Measurements from ENCODE around the gene PIK3CB. TPM values are rescaled to one million over a fixed set of nuclear protein-coding genes. Genes with fewer than 3 reads are reported as not detected.
"Not testable (repeated sequence)": the region's sequence is repeated elsewhere in the genome, so short reads cannot be mapped to it uniquely, and the experiment has no call there.

PIK3CB gene
- total and polyA plus RNA-seq, 11 donors, result 6.9 to 38.1 (median 29.4) TPM

DNA sequence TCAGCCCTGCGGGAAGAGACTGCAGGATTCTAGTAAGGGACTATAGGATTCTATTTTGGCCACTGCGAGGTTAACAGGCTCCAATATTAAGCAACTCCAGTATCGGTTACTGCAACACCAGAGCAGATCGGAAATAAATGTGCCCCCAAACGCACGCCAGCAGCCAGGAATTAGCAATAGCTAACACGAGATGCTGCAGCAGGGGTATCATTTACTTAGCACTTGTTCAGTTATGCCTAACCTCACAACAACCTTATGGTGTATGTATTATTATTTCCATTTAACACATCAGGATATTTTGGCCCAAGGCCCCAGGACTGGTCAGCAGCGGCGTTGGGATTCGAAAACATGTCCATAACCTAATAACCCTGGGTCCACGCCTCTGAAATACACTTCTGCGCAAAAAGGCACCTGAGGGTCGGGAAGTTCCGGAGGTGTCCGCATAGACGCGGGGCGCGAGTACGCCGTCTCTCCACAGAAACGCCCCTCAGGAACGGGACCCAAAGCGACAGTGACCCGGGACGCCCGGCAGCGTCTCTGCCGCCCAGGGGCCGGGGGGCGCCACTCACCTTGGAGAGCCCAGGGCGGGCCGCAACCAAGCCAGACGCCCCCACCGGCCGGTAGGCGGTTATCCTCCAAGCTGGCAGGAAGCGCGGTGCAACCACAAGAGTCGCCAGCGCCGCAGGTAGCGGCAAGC is 681 bp downstream of the PIK3CB start:
- Histone ChIP-seq H3K27ac (peak overlapping the region; percentile 77 to 99 (median 96)), H3K36me3 (no peaks in the 10 kb centered on the region), H3K4me3 (peak overlapping the region; percentile 86 to 100 (median 96)), H3K27me3 (no peaks in the 10 kb centered on the region), H3K9me3 (no peaks in the 10 kb centered on the region), H3K4me1 (peaks cover 0 to 33% (median 10%) of the 10 kb centered on the region in 12 donors)
- ATAC-seq, result peak; percentile 29 to 68 (median 58)
- WGBS, 4 donors, result 0 to 1% (median 0%) methylated on average over 19 to 43 of the region's 43 CpGs
- DNase-seq, result peak in 4 of 5 donors; percentile 59 to 77 (median 66)
- TF ChIP-seq, protein P1, sequence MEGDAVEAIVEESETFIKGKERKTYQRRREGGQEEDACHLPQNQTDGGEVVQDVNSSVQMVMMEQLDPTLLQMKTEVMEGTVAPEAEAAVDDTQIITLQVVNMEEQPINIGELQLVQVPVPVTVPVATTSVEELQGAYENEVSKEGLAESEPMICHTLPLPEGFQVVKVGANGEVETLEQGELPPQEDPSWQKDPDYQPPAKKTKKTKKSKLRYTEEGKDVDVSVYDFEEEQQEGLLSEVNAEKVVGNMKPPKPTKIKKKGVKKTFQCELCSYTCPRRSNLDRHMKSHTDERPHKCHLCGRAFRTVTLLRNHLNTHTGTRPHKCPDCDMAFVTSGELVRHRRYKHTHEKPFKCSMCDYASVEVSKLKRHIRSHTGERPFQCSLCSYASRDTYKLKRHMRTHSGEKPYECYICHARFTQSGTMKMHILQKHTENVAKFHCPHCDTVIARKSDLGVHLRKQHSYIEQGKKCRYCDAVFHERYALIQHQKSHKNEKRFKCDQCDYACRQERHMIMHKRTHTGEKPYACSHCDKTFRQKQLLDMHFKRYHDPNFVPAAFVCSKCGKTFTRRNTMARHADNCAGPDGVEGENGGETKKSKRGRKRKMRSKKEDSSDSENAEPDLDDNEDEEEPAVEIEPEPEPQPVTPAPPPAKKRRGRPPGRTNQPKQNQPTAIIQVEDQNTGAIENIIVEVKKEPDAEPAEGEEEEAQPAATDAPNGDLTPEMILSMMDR (IDR thresholded peaks at IDR 0.05), result peak in 11 of 12 donors; percentile 7 to 50 (median 28)
- no peak for TF ChIP-seq POLR2A (IDR thresholded peaks at IDR 0.05)
- intact Hi-C loops (cut with DNase I), result loop anchor here in 9 of 10 donors (1.0 to 10.0 kb wide), 12 partner anchors 59 to 239 kb away; partner anchors contain the start of genes FAIM (in 2 of the 9) and CEP70 (in 1 of the 9)

DNA sequence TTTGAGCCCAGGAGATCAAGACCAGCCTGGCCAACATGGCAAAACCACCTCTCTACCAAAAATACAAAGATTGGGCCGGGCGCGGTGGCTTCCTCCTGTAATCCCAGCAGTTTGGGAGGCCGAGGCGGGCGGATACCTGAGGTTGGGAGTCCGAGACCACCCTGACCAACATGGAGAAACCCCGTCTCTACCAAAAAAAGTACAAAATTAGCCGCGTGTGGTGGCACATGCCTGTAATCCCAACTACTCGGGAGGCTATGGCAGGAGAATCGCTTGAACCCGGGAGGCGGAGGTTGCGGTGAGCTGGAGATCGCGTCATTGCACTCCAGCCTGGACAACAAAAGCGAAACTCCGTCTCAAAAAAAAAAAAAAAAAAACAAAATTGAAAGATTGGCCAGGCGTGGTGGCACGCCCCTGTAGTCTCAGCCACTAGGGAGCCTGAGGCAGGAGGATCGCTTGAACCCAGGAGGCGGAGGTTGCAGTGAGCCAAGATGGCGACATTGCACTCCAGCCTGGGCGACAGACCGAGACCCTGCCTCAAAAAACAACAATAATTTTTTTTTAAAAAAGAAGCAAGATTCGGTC is 2.2 kb downstream of the PIK3CB start:
- not testable (repeated sequence) for H3K36me3 ChIP-seq, DNase-seq, H3K27ac ChIP-seq, ATAC-seq, H3K27me3 ChIP-seq, H3K9me3 ChIP-seq, H3K4me3 ChIP-seq
- WGBS, 4 donors, result 95 to 98% (median 96%) methylated on average over 27 of the region's 27 CpGs
- H3K4me1 ChIP-seq, result peaks cover 0 to 33% (median 10%) of the 10 kb centered on the region in 12 donors
- intact Hi-C loops (cut with DNase I), result loop anchor here in 8 of 10 donors (5.0 to 10.0 kb wide), 7 partner anchors 58 to 238 kb away; partner anchors contain the start of genes CEP70 (in 1 of the 8) and FAIM (in 1 of the 8)

DNA sequence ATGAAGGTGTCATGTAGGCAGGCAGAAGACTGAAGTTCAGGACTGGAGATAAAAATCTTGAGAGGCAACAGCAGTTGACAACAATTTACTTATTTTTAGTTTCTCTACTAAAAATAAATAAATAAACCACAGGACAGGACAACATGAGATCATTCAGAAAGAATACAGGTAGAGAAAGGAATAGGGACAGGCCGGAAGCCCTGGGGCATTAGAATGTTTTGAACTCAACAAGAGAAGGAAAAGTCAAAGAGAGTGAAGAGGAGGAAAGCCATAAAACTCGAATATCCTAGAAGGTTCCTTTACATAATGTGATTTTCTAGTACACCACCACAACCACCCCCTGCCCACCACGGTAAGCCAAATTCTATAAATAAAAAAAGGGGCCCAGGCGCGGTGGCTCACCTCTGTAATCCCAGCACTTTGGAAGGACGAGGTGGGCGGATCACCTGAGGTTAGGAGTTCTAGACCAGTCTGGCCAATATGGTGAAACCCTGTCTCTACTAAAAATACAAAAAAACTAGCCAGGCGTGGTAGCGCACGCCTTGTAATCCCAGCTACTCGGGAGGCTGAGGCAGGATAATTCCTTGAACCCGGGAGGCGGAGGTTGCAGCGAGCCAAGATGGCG is 4.7 kb downstream of the PIK3CB start:
- 95 to 97% (median 96%) methylated on average over 15 of the region's 15 CpGs for WGBS, 4 donors
- TF ChIP-seq, protein P1 (IDR thresholded peaks at IDR 0.05), result no peak
- no peak for TF ChIP-seq POLR2A (IDR thresholded peaks at IDR 0.05)
- no peak overlapping the region for H3K27ac ChIP-seq
- no peak for ATAC-seq
- H3K27me3 ChIP-seq, result no peaks in the 10 kb centered on the region
- H3K9me3 ChIP-seq, result no peaks in the 10 kb centered on the region
- peaks cover 0 to 8% (median 0%) of the 10 kb centered on the region in 9 donors for H3K36me3 ChIP-seq
- no peak for DNase-seq
- peaks cover 0 to 32% (median 10%) of the 10 kb centered on the region in 12 donors for H3K4me1 ChIP-seq
- no peak overlapping the region for H3K4me3 ChIP-seq
- intact Hi-C loops (cut with DNase I), result loop anchor here in 8 of 10 donors (5.0 to 10.0 kb wide), 7 partner anchors 55 to 235 kb away; partner anchors contain the start of genes CEP70 (in 1 of the 8) and FAIM (in 1 of the 8)

- no peak for ATAC-seq
- DNase-seq, result no peak
- no peak overlapping the region for H3K27ac ChIP-seq
- H3K4me1 ChIP-seq, result peaks cover 0 to 38% (median 11%) of the 10 kb centered on the region in 12 donors
- H3K4me3 ChIP-seq, result no peak overlapping the region
- WGBS, 4 donors, result 96 to 98% (median 97%) methylated on average over 3 of the region's 3 CpGs
- no peaks in the 10 kb centered on the region for H3K9me3 ChIP-seq
- H3K27me3 ChIP-seq, result no peaks in the 10 kb centered on the region
- peaks cover 0 to 8% (median 0%) of the 10 kb centered on the region in 9 donors for H3K36me3 ChIP-seq
- intact Hi-C loops (cut with DNase I), result no loop called here
- TF ChIP-seq, protein P1 (IDR thresholded peaks at IDR 0.05), result no peak
- TF ChIP-seq POLR2A (IDR thresholded peaks at IDR 0.05), result no peak
Observed at GRCh38 chr3:138829097-138829496, 5.6 kb downstream of the PIK3CB start.

Data from heart left ventricle (tissue), 16 donors.